ENCODE measurements around the gene DPP6. TPM values are rescaled to one million over a fixed set of nuclear protein-coding genes. Genes with fewer than 3 reads are reported as not detected.

The DPP6 gene
- total RNA-seq, 2 donors from 2014 or later, result not detected

- Mint-ChIP-seq H3K27me3 (ENCODE audit: low read depth) (no peaks in the 10 kb centered on the region), H3K36me3 (ENCODE audit: insufficient read depth in 2 of 2) (no peaks in the 10 kb centered on the region), H3K9me3 (peaks cover 1 to 2% of the 10 kb centered on the region in 2 donors), H3K27ac (no peak overlapping the region), H3K4me1 (ENCODE audit: low read depth) (no peaks in the 10 kb centered on the region), H3K4me3 (no peak overlapping the region)
- no peak for DNase-seq
- no peak for ATAC-seq (replicated peaks in 1 of 2)
Observed at GRCh38 chr7:154186811-154187210, 134.6 kb downstream of the DPP6 start.

DNA sequence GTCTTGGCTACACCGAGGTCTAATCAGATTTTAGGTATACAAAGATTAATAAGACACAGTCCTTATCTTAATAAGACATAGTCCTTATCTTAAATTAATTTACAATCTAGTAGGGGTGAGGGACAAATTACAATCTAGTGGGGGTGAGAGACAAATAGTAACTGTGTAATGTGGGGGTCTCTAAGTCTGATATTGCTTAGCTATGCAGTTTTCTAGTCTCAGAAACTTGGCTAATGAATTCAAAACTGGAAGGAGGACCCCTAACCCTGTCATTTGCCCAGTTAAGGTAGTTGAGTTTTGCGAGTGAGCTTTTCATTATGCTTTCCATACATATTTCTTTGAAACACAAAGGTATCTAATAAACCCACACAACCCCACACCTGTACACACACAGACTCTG, 136.1 kb downstream of the DPP6 start:
- DNase-seq (no peak), ATAC-seq (replicated peaks in 1 of 2) (no peak)
- Mint-ChIP-seq H3K4me1 (ENCODE audit: low read depth) (no peaks in the 10 kb centered on the region), H3K27me3 (ENCODE audit: low read depth) (no peaks in the 10 kb centered on the region), H3K27ac (no peak overlapping the region), H3K36me3 (ENCODE audit: insufficient read depth in 2 of 2) (no peaks in the 10 kb centered on the region), H3K4me3 (no peak overlapping the region), H3K9me3 (peaks cover 0 to 5% of the 10 kb centered on the region in 2 donors)

- no peak overlapping the region for H3K4me3 Mint-ChIP-seq
Observed at GRCh38 chr7:154195266-154195665, 143.1 kb downstream of the DPP6 start.

DNA sequence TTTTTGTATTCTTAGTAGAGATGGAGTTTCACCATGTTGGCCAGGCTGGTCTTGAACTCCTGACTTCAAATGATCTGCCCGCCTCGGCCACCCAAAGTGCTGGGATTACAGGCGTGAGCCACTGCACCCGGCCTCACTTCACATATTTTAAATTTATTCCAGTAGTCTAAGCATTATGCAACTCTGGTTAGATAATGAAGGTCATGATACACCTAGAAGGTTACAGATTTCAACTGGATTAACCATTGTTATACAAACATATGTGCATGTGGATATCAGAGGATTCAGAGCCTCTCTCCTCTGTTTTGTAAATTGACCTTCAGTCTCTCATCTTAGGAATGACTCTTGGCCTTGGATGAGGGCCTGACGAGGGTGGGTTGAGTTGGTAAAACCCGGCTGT, 146.3 kb downstream of the DPP6 start:
- DNase-seq (no peak), ATAC-seq (replicated peaks in 1 of 2) (no peak)
- Mint-ChIP-seq H3K9me3 (peaks cover 4 to 5% of the 10 kb centered on the region in 2 donors), H3K27me3 (ENCODE audit: low read depth) (no peaks in the 10 kb centered on the region), H3K36me3 (ENCODE audit: insufficient read depth in 2 of 2) (no peaks in the 10 kb centered on the region), H3K4me1 (ENCODE audit: low read depth) (no peaks in the 10 kb centered on the region), H3K4me3 (no peak overlapping the region), H3K27ac (no peak overlapping the region)

More at GRCh38 chr7:154195266-154195665, 143.1 kb downstream of the DPP6 start:
- Mint-ChIP-seq H3K4me1 (ENCODE audit: low read depth) (no peaks in the 10 kb centered on the region), H3K36me3 (ENCODE audit: insufficient read depth in 2 of 2) (no peaks in the 10 kb centered on the region), H3K9me3 (peaks cover 4 to 11% of the 10 kb centered on the region in 2 donors), H3K27me3 (ENCODE audit: low read depth) (no peaks in the 10 kb centered on the region), H3K27ac (no peak overlapping the region)
- DNase-seq, result no peak
- no peak for ATAC-seq (replicated peaks in 1 of 2)

DNA sequence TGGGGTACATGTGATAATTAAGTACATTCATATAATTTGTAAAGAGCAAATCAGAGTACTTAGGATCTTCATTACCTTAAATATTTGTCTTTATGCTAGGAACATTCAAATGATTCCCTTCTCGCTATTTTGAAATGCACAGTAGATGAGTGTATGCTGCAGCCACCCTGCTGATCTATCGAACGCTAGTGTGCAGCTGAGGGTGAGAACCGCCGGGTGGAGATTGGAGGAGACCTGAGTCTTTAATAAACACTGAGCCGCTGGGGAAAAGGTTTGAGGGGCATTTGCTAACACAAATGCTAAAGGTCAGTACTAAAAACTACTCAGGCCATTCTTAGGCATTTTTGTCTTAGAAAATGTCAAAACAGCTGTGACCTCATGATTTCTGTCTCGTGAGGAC, 148.0 kb downstream of the DPP6 start:
- ATAC-seq (replicated peaks in 1 of 2) (no peak), DNase-seq (no peak)
- no peak overlapping the region for H3K27ac Mint-ChIP-seq
- H3K4me1 Mint-ChIP-seq (ENCODE audit: low read depth), result no peaks in the 10 kb centered on the region
- H3K27me3 Mint-ChIP-seq (ENCODE audit: low read depth), result no peaks in the 10 kb centered on the region
- no peak overlapping the region for H3K4me3 Mint-ChIP-seq
- peaks cover 4 to 5% of the 10 kb centered on the region in 2 donors for H3K9me3 Mint-ChIP-seq
- no peaks in the 10 kb centered on the region for H3K36me3 Mint-ChIP-seq (ENCODE audit: insufficient read depth in 2 of 2)

- Mint-ChIP-seq H3K27ac (no peak overlapping the region), H3K4me3 (no peak overlapping the region), H3K4me1 (ENCODE audit: low read depth) (no peaks in the 10 kb centered on the region), H3K27me3 (ENCODE audit: low read depth) (no peaks in the 10 kb centered on the region), H3K9me3 (peaks cover 6 to 13% of the 10 kb centered on the region in 2 donors), H3K36me3 (ENCODE audit: insufficient read depth in 2 of 2) (no peaks in the 10 kb centered on the region)
- ATAC-seq (replicated peaks in 1 of 2) (no peak), DNase-seq (no peak)
Observed at GRCh38 chr7:154202002-154202401, 149.8 kb downstream of the DPP6 start.

DNA sequence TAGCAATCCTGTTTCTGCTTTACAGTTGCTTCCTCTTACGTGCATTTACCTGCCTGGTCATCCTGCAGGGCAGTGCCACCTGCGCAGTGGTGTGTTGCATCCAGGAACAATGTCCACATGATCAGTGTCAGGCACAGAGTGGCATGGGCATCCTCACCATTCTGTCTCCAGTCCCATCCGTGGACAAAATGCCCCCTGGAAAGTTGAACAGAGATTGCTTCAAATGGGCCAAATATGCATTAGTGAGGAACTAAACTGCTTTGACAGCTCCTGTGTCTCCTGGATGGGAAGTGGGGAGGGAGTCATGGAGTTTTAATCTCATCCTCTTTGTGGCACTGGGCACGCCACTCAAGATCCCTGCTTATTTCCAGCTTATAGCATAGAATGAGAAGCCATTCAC, 151.8 kb downstream of the DPP6 start:
- no peak overlapping the region for H3K4me3 Mint-ChIP-seq
- DNase-seq, result no peak
- H3K4me1 Mint-ChIP-seq (ENCODE audit: low read depth), result no peaks in the 10 kb centered on the region
- H3K36me3 Mint-ChIP-seq (ENCODE audit: insufficient read depth in 2 of 2), result no peaks in the 10 kb centered on the region
- ATAC-seq (replicated peaks in 1 of 2), result no peak
- H3K9me3 Mint-ChIP-seq, result peaks cover 6 to 13% of the 10 kb centered on the region in 2 donors
- no peak overlapping the region for H3K27ac Mint-ChIP-seq
- H3K27me3 Mint-ChIP-seq (ENCODE audit: low read depth), result no peaks in the 10 kb centered on the region

DNA sequence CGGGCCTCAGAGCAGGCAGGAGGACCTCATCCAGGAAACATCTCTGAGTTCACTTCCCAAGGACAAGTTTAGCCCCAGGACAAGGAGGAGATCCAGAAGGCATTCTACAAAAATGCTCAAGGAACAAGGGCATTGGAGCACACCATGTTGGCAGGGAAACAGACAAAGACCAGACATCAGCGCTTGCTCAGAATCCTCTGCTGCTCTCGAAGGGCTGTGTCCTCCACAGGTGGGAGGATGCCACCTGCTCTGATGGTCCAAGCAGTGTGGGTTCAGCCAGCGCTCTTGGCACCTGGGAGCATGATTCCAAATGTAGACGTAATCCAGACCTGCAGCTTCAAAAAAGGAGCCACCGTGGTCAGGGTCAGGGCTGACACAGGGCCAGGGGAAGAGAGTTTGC, 160.7 kb downstream of the DPP6 start:
- Mint-ChIP-seq H3K27me3 (ENCODE audit: low read depth) (no peaks in the 10 kb centered on the region), H3K4me1 (ENCODE audit: low read depth) (no peaks in the 10 kb centered on the region), H3K4me3 (no peak overlapping the region), H3K9me3 (peaks cover 2 to 8% of the 10 kb centered on the region in 2 donors), H3K27ac (no peak overlapping the region), H3K36me3 (ENCODE audit: insufficient read depth in 2 of 2) (no peaks in the 10 kb centered on the region)
- ATAC-seq (replicated peaks in 1 of 2), result no peak
- DNase-seq, result no peak

DNA sequence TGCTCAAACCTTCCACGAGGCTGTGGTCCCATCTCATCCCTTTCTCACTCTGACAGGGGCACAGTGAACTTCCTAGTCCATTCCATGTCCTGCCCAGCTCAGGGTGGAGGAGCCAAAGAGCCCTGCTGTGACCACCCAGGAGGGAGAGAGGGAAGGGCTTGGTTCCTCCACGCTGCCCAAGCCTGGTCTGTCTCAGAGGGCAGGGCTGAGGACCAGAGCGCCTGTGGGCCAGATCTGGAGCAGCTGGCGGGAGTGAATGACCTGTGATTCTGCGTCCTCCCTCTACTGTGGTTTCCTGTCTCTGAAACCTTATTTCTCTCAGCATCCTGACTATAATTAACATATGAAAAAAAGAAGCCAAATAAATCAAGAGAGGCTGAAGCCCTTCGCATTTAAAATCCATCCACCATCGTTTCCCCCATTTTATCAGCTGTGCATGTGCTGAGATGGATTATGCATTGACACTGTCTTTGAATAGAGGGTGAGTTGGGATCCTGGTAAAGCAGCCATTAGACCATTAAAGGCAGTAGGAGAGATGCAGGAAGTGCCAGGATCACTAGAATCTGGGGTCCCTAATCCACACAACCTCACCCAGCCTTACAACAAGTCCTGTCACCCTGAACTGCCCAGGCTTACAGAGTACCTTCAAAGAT, 165.6 kb downstream of the DPP6 start:
- ATAC-seq (replicated peaks in 1 of 2), result no peak
- Mint-ChIP-seq H3K4me1 (ENCODE audit: low read depth) (no peaks in the 10 kb centered on the region), H3K36me3 (ENCODE audit: insufficient read depth in 2 of 2) (peaks cover 0 to 1% of the 10 kb centered on the region in 2 donors), H3K27ac (no peak overlapping the region), H3K9me3 (peaks cover 3 to 8% of the 10 kb centered on the region in 2 donors), H3K4me3 (no peak overlapping the region), H3K27me3 (ENCODE audit: low read depth) (no peaks in the 10 kb centered on the region)
- no peak for DNase-seq

- H3K4me1 Mint-ChIP-seq (ENCODE audit: low read depth), result no peaks in the 10 kb centered on the region
- H3K36me3 Mint-ChIP-seq (ENCODE audit: insufficient read depth in 2 of 2), result no peaks in the 10 kb centered on the region
- no peak overlapping the region for H3K27ac Mint-ChIP-seq
- peaks cover 0 to 7% of the 10 kb centered on the region in 2 donors for H3K9me3 Mint-ChIP-seq
- H3K27me3 Mint-ChIP-seq (ENCODE audit: low read depth), result no peaks in the 10 kb centered on the region
- ATAC-seq (replicated peaks in 1 of 2) (no peak), DNase-seq (no peak)
- H3K4me3 Mint-ChIP-seq, result no peak overlapping the region
Observed at GRCh38 chr7:154231732-154232131, 179.5 kb downstream of the DPP6 start.

GRCh38 chr7:154232700-154233099, 180.5 kb downstream of the DPP6 start:
- H3K4me3 Mint-ChIP-seq, result no peak overlapping the region
- no peaks in the 10 kb centered on the region for H3K36me3 Mint-ChIP-seq (ENCODE audit: insufficient read depth in 2 of 2)
- no peak for DNase-seq
- no peaks in the 10 kb centered on the region for H3K27me3 Mint-ChIP-seq (ENCODE audit: low read depth)
- ATAC-seq (replicated peaks in 1 of 2), result no peak
- no peaks in the 10 kb centered on the region for H3K4me1 Mint-ChIP-seq (ENCODE audit: low read depth)
- H3K9me3 Mint-ChIP-seq, result peaks cover 0 to 6% of the 10 kb centered on the region in 2 donors
- no peak overlapping the region for H3K27ac Mint-ChIP-seq

- H3K4me1 Mint-ChIP-seq (ENCODE audit: low read depth), result no peaks in the 10 kb centered on the region
Observed at GRCh38 chr7:154241988-154242387, 189.8 kb downstream of the DPP6 start.

GRCh38 chr7:154242709-154243108, 190.5 kb downstream of the DPP6 start:
- Mint-ChIP-seq H3K36me3 (ENCODE audit: insufficient read depth in 2 of 2) (no peaks in the 10 kb centered on the region), H3K4me1 (ENCODE audit: low read depth) (no peaks in the 10 kb centered on the region), H3K27me3 (ENCODE audit: low read depth) (no peaks in the 10 kb centered on the region), H3K4me3 (no peak overlapping the region), H3K9me3 (peaks cover 1 to 2% of the 10 kb centered on the region in 2 donors), H3K27ac (no peak overlapping the region)
- no peak for DNase-seq
- no peak for ATAC-seq (replicated peaks in 1 of 2)

More at GRCh38 chr7:154241988-154242387, 189.8 kb downstream of the DPP6 start:
- Mint-ChIP-seq H3K9me3 (peaks cover 1 to 2% of the 10 kb centered on the region in 2 donors), H3K36me3 (ENCODE audit: insufficient read depth in 2 of 2) (no peaks in the 10 kb centered on the region), H3K27me3 (ENCODE audit: low read depth) (no peaks in the 10 kb centered on the region), H3K4me3 (no peak overlapping the region), H3K27ac (no peak overlapping the region)
- DNase-seq (no peak), ATAC-seq (replicated peaks in 1 of 2) (no peak)

GRCh38 chr7:154252046-154252445, 199.8 kb downstream of the DPP6 start:
- Mint-ChIP-seq H3K27ac (no peak overlapping the region), H3K27me3 (ENCODE audit: low read depth) (no peaks in the 10 kb centered on the region), H3K4me1 (ENCODE audit: low read depth) (no peaks in the 10 kb centered on the region), H3K4me3 (no peak overlapping the region), H3K36me3 (ENCODE audit: insufficient read depth in 2 of 2) (no peaks in the 10 kb centered on the region), H3K9me3 (peaks cover 4 to 6% of the 10 kb centered on the region in 2 donors)
- DNase-seq (no peak), ATAC-seq (replicated peaks in 1 of 2) (no peak)
